Osteoblast (primary cell): ENCODE measurements around the gene RSPO4. TPM values are rescaled to one million over a fixed set of nuclear protein-coding genes. Genes with fewer than 3 reads are reported as not detected.

Experiments
- DNase-seq: peaks from one replicate; pipeline ENCODE4 v3.0.0; 2011; ENCODE audit warnings: low spot score, mixed read lengths; ENCODE audit not compliant: insufficient read length; ENCODE audit errors: missing footprints
- H2AFZ ChIP-seq: 2 replicates; pipeline ENCODE4 v1.6.0; 2011; ENCODE audit warnings: mild to moderate bottlenecking, low read length
- H3K27ac ChIP-seq: 2 replicates; pipeline ENCODE4 v1.5.1; 2011; ENCODE audit warnings: mild to moderate bottlenecking, low read depth, low read length, moderate library complexity
- H3K27me3 ChIP-seq: 2 replicates; pipeline ENCODE4 v1.6.0; 2012; ENCODE audit warnings: mild to moderate bottlenecking, control low read depth, inconsistent platforms, low read length, moderate library complexity; ENCODE audit not compliant: insufficient read depth
- H3K36me3 ChIP-seq: 2 replicates; pipeline ENCODE4 v1.5.1; 2011; ENCODE audit warnings: mild to moderate bottlenecking, low read length, control low read depth, moderate library complexity; ENCODE audit not compliant: insufficient read depth
- H3K4me1 ChIP-seq: 2 replicates; pipeline ENCODE4 v1.5.1; 2011; ENCODE audit warnings: mild to moderate bottlenecking, low read length, control low read depth, moderate library complexity; ENCODE audit not compliant: insufficient read depth
- H3K4me2 ChIP-seq: 2 replicates; pipeline ENCODE4 v1.6.0; 2011; ENCODE audit warnings: mild to moderate bottlenecking, low read length; ENCODE audit not compliant: insufficient read depth
- H3K4me3 ChIP-seq: fragments of 200-600 bp; sonication (generic); 3 replicates; pipeline ENCODE4 v1.5.1; 2012; ENCODE audit warnings: mild to moderate bottlenecking, low read length, inconsistent platforms; ENCODE audit not compliant: insufficient read depth
- H3K79me2 ChIP-seq: 2 replicates; pipeline ENCODE4 v1.6.0; 2012; ENCODE audit warnings: mild to moderate bottlenecking, low read length, control low read depth, inconsistent platforms; ENCODE audit not compliant: insufficient read depth
- H3K9me3 ChIP-seq: 2 replicates; pipeline ENCODE4 v1.5.1; 2011; ENCODE audit warnings: low read depth, low read length, control low read depth
- H4K20me1 ChIP-seq: 2 replicates; pipeline ENCODE4 v1.6.0; 2012; ENCODE audit warnings: mild to moderate bottlenecking, low read length, control low read depth; ENCODE audit not compliant: insufficient read depth
- CTCF ChIP-seq: IDR thresholded peaks from 2 replicates; pipeline ENCODE4 v1.5.1; 2011; ENCODE audit warnings: mild to moderate bottlenecking, low read depth, low read length, moderate library complexity; ENCODE audit errors: extremely low read depth
- total RNA-seq: library from RNA; depleted of rRNA; stranded (reverse); fragments of >200 nt; gene quantifications from 2 replicates; pipeline ENCODE4 v1.2.3, GENCODE V29; 2012

RSPO4 gene
- total RNA-seq, 1 donor: not detected

DNA sequence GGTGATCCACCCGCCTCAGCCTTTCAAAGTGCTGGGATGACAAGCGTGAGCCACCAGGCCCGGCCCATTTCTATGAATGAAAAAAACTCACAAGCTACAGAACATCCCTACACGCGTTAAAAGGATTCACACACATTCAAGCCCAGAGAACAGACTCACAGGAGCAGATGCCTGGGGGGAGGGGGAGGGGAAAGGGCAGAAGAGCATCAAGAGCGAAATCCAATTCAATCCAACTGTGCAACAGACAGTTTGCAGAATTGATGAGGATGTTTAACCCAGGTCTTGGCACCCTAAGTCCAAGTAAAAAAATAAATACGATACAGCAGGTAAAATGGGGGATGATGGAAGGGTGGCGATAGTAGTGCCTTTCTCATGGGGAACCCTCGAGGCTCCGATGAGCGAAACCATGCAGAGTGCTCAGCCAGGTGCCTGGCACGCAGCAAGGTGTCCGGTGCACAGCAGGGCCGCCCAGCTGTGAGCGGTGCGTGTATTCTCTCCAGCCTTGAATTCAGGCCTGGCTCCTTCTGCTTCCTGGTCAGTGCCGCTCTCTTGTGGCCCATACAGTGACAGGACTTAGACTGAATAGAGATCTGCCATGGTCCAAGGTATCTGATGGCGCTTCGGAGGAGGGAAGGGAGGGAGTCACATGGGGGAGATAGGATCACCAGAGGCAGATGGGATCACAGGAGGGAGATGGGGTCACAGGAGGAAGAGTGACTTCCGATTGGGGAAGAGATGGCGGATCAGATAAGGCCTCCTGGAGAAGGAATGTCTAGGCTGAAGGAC is 50.5 kb downstream of the RSPO4 start:
- Histone ChIP-seq H3K36me3 (no peaks in the 10 kb centered on the region), H3K4me3 (no peak overlapping the region), H3K27me3 (peaks cover 2% of the 10 kb centered on the region), H3K27ac (no peak overlapping the region), H3K4me1 (no peaks in the 10 kb centered on the region), H3K9me3 (no peaks in the 10 kb centered on the region), H2AFZ (no peak overlapping the region), H3K4me2 (no peak overlapping the region), H4K20me1 (no peaks in the 10 kb centered on the region), H3K79me2 (no peaks in the 10 kb centered on the region)
- peak; percentile 81 for DNase-seq
- TF ChIP-seq CTCF: peak; percentile 26

DNA sequence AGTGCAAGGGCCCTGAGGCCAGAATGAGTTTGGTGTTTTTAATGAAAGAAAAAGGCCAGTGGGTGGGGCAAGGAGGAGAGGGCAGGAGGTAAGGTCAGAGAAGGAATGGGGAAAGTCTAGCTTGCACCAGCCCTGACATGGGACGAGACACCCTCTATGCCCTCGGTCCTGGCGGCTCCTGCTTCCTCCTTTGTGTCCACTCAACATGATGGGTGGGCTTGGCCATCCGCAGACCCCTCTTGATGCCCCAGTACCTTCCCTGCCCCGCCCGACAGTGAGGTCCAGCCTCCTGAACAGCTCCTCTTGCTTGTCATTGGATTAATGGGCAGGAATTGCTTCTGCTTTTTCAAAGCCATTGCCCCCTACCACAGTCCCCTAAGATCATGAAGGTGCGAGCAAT is 52.4 kb downstream of the RSPO4 start:
- no peak for TF ChIP-seq CTCF
- Histone ChIP-seq H3K4me1 (no peaks in the 10 kb centered on the region), H3K27ac (no peak overlapping the region), H3K9me3 (no peaks in the 10 kb centered on the region), H3K27me3 (peaks cover 2% of the 10 kb centered on the region), H3K4me3 (no peak overlapping the region), H3K4me2 (no peak overlapping the region), H2AFZ (no peak overlapping the region), H4K20me1 (no peaks in the 10 kb centered on the region), H3K79me2 (no peaks in the 10 kb centered on the region), H3K36me3 (no peaks in the 10 kb centered on the region)
- no peak for DNase-seq

DNA sequence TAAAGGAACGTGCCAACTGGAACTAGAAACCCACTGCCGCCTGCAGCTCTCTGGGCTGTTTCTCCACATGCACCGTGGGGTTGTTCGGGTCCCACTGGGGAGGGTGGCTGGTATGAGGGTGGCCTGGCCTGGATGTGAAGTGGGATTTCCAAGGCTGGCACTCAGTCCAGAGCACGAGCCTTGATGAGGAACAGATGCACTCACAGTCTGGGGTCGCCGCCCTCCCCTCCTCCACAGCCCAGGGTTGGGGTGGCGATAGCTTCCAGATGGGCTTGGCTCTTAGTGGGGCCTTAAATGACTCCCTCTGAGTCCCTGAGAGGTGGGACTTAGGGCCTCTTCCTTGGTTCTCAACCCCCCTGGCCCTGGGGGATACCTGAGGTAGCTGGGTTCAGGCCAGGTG is 55.3 kb downstream of the RSPO4 start:
- Histone ChIP-seq H3K4me3 (no peak overlapping the region), H4K20me1 (no peaks in the 10 kb centered on the region), H3K79me2 (no peaks in the 10 kb centered on the region), H3K4me1 (no peaks in the 10 kb centered on the region), H3K9me3 (no peaks in the 10 kb centered on the region), H3K4me2 (no peak overlapping the region), H3K27me3 (peaks cover 2% of the 10 kb centered on the region), H3K27ac (no peak overlapping the region), H3K36me3 (no peaks in the 10 kb centered on the region), H2AFZ (no peak overlapping the region)
- DNase-seq: no peak
- no peak for TF ChIP-seq CTCF

DNA sequence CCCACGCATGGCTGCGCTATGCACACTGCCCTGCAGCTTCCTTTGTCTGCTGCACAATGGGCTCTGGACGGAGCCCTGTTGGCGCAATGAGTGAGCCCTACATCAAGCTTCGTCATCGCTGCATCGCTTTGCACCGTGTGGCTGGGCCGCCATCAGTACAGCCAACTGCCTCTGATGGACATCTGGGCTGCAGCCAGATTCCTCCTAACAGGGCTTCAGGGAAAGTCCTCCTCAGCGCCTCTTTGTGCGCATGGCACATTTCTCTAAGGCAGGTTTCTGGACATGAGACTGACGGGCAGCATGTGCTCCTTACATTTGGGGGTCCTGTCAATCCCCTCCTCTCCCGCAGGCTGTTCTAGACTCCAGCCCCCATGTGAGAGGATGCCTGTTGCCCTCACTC is 56.3 kb downstream of the RSPO4 start:
- Histone ChIP-seq H3K27me3 (peaks cover 9% of the 10 kb centered on the region), H3K36me3 (no peaks in the 10 kb centered on the region), H3K9me3 (no peaks in the 10 kb centered on the region), H3K4me1 (no peaks in the 10 kb centered on the region), H3K79me2 (no peaks in the 10 kb centered on the region), H3K27ac (no peak overlapping the region), H4K20me1 (no peaks in the 10 kb centered on the region), H2AFZ (no peak overlapping the region), H3K4me3 (no peak overlapping the region), H3K4me2 (no peak overlapping the region)
- no peak for DNase-seq
- no peak for TF ChIP-seq CTCF
